ENCODE data around the gene DUSP6.

DUSP6 gene

DNA sequence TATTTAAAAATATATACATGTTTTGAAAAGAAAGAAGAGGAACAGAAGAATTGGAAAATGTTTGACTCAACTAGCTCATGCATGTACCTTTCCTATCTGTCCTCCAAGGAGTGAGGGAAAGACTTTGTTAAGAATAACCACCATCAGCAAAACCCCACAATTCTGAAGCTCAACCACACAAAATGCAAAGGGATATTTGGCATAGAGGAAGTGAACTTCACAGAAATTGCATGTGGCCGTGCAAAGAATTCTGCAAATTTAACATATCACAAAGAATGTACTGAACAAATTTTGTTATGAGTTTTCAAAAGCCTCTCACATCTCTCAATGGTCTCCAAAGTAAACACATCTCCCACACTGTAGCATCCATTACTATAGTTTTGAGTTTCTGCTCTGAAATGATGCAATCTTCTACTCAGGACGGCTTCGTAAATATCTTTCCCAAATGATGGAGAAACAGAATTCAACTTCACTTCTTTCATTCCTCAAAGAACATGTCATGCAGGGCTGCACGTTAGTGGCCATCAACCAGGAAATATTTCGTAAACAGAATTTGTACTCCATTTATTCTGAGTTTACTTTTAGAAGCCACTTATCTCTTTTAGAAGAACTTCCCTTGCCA, 17.6 kb downstream of the DUSP6 start:
- no peak overlapping the region for H3K4me3 ChIP-seq (ENCODE audit: low read depth, low read length)

DNA sequence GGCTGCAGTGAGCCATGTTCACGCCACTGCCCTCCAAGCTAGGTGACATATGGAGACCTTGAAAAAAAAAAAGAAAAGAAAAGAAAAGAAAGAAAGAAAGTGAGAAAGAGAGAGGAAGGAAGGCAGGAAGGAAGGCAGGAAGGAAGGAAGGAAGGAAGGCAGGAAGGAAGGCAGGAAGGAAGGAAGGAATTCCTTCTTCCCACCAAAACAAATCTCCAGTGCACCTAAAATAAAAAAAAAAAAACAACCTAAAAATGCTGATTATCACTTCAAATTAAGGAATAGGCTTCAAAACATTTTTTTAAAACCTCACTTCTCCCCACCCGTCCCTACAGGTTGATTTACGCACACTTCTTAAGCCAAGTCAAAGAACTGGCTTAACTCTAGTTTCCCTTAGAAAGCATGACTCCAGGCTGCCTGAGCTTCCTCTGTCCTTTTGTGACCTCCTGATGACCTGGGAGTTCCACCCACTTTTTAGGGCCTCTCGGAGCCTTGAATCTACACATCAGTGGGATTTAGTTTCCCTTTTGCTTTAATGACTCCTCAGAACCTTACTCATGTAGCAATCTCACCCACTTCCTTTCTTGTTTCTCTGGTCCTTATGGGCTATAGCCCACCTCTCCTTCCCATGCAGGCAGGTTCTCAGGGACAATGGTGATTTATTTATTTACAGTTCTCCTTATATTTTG, 18.6 kb downstream of the DUSP6 start:
- H3K4me3 ChIP-seq (ENCODE audit: low read depth, low read length), result no peak overlapping the region

DNA sequence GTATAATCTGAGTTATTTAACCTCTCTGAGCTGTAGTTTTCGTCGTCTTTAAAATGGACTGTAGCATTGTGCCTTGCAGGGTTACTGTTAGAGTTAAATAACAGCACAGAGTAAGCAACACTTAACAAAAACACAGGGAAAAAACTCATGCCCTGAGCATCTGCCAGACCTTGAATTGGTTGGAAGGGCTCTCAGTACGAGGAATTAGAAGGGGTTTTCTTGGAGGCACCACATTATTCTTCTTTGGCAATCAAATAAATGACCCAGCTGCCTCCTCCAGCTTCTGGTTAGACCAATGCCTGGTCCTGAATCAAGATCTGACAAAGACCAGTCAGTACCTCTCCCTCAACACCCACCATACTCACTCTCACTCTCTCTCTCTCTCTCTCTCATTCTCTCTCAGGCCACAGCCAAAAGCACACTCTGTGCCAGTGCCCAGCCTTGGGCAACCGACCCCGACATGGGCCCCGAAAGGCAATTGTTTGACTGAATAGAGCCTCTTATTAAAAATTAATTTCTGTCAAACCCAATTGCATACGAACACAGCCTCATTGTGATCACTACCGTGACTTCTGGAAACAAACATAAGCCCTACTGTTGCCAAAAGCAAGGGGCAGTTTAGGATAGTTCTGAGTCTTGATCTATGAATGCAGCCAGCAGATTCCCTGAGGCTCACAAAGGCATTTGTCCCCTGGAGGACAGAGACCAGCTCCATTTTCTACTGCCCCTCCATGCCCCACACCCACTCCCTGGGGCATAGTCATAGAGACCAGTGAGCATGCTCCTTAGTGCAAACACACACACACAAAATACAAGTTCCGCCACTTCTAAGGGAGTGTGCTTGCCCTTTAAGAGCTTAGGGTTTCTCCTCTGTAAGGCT, 23.9 kb downstream of the DUSP6 start:
- H3K4me3 ChIP-seq (ENCODE audit: low read depth, low read length), result no peak overlapping the region

DNA sequence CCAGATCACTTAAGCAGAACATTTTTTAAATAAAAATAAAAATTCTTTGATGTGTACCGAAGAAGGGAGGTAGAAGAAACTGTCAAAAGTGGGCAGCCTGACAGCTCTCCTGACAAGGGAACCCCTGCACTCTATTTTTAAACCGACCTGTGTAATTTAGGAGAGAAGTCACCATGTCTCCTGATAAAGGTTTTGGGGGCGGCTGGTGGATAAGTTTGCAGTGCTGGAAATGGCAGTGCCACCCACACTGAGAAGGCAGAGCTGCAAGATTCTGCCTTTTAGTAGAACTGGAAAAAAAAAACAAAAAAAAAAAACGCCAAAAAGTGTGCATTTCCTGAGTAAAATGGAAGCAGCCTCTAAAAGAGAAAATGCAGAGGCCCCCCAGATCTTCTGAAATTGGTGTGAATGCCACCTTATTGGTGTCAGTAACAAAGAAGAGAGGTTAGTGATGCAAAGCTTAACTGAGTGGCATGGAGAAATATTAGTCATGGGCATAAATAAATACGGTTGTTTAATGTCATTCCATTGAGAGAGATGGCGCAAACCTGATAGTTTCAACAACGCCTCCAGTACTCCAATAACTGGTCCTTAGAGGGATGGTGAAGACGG, 24.7 kb downstream of the DUSP6 start:
- H3K4me3 ChIP-seq (ENCODE audit: low read depth, low read length), result no peak overlapping the region

DNA sequence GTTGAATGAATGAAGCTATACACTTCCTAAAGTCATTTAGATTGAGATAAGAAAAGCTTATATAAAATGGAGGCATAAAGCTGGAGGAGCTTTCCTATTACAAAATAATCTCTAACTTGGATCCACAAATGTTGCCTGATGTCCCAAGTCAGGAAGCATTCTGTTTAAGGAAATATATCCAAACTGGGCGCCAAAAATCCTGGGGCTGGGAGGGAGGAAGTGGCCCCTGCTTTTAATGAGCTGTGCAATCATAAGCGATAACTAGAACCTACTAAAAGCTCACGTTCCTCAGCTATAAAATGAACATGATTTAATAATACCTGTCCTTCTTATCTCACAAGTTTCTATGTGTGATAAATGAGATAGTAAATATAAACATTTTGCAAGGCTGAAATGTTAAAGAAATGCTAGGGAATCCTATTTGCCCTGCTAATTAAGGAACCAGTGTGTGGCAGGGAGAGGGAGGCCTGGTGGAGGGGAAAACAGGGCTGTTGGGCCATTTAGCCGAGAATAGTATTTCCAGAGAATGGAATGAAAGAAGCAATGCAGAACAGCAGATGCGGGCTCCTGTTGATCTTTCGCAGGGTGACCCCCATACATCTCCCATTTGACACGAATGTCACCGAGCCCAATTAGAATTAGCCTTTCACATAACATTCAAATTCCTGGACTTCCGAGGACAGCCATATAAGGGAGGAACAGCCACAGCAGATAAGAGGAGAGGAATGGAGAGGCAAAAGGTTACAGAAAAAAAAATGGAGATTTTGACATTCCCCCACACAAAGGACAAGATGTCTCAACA, 25.9 kb downstream of the DUSP6 start:
- H3K4me3 ChIP-seq (ENCODE audit: low read depth, low read length), result no peak overlapping the region

DNA sequence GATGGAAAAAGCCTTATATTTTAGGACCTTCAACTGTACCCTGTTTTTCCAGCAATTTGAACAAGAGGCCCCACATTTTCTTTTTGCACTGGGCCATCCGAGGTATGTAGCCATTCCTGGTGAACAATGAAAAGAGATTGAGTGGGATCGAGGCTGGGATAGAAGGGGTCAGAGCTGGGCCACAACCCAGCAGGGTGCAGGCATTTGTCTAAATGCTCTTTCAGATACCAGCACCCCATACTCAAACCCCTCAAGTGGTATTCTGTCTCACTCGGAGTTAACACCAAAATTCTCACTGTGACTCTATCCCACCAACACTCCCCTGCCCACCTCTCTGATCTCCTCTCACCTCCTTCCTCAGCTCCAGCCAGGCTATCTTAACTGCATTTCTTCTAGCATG, 26.8 kb downstream of the DUSP6 start:
- no peak overlapping the region for H3K4me3 ChIP-seq (ENCODE audit: low read depth, low read length)

DNA sequence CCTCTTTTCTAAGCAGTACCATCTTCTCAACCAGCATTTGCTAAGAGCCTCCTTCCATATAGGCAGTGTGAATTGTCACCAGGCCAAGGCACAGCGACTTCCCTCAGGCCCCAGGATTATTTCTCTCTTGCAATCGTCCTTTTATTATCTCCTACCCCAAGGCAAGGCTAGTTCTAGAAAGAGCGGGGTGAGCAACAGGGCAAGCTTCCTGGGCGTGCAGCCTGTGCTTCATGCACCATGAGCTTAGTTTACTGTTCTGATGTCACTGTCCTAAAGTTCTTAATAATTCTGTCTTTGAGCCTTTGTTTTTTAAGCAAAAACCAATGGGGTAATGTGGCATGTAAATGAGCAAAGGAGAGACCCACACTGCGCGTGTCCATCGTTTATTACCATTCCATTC, 27.9 kb downstream of the DUSP6 start:
- H3K4me3 ChIP-seq (ENCODE audit: low read depth, low read length), result no peak overlapping the region

DNA sequence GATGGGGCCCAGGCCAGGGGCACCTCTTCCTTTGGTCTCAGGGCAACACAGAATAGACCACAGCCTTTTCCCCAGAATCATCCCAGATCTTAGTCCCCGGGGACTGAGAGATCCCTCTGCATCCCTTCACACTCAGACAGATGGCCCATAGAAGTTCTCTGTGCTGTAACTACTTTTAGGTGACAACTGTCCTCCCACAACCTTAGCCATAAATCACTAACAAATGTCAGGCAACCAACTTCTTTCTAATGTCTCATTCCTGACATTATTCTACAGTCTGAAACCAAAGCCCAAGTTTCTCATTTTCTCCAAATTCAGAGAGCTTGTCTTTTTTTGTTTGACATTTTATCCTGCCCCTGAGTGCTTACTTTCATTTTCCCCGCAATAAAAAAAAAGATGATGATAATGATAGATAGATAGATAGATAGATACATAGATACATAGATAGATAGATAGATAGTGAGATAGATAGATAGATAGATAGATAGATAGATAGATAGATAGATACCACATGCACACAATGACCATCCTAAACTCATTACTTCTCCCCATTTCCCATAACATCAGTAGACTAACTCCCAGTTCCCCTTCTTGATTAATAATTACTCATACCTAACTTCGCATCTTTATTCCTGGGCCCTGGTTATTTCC, 28.6 kb downstream of the DUSP6 start:
- H3K4me3 ChIP-seq (ENCODE audit: low read depth, low read length), result no peak overlapping the region

DNA sequence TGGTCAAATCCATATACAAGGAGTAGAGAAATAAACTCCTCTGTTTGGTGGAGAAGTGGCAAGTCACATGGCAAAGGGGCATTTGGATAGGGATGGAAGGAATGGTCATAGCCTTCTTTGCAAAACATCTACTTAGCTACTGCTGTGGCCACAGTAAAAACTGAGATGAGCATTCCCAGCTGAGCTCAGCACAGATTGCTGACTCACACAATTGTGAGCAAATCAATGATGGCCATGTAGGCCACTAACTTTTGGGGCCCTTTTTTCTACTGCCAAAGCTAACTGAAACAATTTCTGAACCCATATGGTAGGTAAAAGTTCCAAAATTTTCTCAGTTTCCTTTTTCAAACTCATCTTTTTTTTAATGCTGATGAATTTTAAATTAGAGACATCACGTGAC, 31.6 kb downstream of the DUSP6 start:
- no peak overlapping the region for H3K4me3 ChIP-seq (ENCODE audit: low read depth, low read length)

DNA sequence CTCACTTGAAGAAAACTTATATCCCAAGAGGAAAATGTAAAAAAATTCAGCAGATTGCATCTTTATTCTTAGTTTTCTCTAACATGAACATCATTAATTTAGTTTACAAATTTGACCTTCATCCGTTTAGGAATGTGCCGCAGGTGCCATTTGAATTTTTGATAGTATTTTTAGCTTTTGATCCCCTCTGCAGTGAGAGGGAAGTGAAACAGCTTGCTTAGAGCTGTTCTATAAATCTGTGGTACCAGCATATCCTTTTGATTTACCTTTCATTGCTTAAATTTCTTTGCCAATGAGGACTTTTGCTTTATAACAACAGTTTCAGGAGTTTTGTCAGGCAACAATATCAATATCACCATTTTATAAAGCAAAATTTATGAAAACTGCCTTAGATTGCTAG, 32.7 kb downstream of the DUSP6 start:
- no peak overlapping the region for H3K4me3 ChIP-seq (ENCODE audit: low read depth, low read length)

DNA sequence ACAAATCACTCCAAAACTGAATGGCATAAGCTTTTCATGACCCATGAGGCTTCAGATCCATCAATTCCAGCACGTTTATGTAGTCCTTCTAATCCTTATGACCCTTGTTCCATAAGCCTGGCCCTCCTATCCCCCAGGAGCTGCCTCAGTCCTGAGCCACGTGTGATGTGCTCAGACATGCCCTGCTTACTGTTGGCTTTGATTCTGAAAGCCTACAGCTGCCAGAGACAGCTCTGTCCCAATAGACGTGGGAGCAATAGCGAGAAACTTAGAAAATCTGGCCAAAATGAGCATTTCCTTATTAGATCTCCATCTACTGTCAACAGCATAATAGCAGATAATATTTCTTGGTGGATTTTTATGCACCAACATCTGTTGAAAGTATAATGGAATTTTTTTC, 33.2 kb downstream of the DUSP6 start:
- H3K4me3 ChIP-seq (ENCODE audit: low read depth, low read length), result no peak overlapping the region

DNA sequence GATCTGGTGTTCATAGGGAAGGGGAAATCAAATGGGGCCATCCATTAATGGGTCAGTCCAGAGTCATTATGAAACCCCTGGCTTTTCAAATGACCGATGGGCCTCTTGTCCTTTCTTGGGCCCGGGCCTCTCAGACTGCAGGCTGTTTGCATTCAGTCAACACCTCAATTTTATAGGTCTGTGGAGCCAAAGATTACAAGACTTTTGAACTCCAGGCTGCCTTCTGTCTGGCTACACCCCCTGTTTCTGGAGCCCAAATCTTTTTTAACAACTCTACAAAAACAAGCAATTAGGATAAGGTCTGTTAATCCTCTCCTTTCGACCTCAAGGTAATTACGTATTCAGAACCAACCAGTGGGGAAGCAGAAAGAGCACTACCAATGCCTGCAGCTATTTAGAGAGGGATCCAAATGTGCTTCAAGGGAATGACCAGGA, 35.6 kb downstream of the DUSP6 start:
- no peak overlapping the region for H3K4me3 ChIP-seq (ENCODE audit: low read depth, low read length)

DNA sequence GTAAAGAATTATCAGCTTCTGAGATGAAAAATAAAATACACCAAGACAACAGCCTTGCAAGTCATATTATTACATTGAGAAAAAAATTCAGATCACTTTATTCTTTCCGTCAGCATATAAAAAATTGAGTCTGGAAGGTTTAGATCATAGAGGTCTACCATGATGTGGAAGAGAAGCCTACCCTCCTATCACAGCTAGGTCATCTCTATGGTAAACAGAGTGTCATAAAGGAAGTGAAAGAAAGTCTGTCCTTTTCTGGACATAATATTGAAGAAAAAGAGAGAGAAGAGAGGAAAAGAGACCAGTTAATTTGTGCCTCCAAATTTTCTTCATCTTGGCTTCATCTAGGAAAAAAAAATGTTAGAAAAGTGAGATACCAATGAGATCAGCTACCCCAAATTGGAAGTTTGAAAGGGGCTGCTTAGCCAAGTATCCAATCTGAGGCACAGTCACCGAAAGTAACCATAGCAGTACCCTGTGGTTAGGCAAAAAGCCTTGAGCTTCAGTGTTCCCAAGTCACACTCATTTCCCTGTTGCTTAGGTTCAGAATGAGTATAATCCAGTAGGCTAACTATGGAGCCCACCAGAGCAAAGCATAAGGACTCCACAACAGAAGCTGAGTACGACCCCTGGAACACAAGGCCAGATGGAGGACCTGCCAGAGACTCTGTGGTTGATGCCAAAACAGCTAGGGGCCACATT, 38.1 kb downstream of the DUSP6 start:
- no peak overlapping the region for H3K4me3 ChIP-seq (ENCODE audit: low read depth, low read length)

DNA sequence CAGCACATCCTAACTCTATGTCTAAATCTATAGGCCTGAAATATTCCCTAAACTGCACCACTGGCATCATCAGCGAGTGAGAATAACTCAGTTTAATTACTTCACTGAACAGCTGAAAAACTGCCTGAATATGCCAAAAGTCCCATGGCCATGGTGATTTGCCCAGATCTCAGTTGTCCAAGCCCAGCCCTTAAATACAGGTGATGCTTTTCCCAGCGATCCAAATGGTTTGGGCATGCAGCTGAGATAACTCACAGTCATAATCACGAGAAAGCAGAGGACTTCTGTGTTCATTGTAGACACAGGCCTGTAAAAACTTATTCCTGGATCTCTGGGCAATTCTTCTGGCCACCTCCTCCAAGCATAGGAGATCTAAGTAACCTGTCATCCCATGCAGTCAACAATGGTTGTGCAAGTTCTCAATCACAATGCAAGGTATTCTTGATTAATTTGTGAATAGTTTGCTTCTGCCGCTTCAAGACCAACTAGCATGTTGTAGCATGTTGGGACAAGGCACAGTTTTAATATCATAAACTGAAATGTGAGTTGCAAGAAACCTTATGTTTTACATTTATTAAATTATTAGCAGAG, 40.5 kb downstream of the DUSP6 start:
- no peak overlapping the region for H3K4me3 ChIP-seq (ENCODE audit: low read depth, low read length)

DNA sequence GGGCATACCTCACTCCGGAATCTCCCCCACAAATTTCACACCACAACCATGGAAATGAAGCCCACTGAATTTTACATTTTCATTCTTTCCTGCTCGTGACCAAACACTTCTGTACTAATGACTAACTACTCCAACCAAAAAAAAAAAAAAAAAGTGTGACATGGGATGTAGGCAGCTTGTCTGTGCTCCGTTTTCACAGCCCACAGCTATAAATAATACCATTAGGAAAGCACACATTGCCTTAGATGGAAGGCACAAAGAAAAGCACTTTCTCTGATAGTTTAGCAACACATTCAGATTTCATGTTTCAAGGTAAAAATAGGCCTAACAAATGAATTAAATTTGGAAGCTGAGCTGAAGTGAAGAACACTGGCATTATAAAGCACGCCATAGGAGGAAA, 42.5 kb downstream of the DUSP6 start:
- no peak overlapping the region for H3K4me3 ChIP-seq (ENCODE audit: low read depth, low read length)

DNA sequence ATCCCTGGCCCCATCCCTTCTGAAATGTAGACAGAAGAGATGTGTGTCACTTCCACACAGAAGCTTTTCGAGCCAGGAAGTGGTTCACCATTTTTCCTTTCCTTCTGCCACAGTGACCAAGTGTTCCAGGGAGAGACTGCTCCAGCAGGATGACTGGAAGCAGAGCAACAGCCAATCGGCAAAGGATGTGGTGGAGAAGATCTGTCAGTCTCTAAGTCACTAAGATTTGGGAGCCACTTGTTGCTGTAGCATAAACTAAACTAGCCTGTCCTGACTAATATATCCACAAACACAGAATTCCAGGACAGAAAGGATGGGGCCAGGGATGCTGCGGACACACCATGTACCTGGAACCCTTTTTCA, 42.9 kb downstream of the DUSP6 start:
- H3K4me3 ChIP-seq (ENCODE audit: low read depth, low read length), result no peak overlapping the region

DNA sequence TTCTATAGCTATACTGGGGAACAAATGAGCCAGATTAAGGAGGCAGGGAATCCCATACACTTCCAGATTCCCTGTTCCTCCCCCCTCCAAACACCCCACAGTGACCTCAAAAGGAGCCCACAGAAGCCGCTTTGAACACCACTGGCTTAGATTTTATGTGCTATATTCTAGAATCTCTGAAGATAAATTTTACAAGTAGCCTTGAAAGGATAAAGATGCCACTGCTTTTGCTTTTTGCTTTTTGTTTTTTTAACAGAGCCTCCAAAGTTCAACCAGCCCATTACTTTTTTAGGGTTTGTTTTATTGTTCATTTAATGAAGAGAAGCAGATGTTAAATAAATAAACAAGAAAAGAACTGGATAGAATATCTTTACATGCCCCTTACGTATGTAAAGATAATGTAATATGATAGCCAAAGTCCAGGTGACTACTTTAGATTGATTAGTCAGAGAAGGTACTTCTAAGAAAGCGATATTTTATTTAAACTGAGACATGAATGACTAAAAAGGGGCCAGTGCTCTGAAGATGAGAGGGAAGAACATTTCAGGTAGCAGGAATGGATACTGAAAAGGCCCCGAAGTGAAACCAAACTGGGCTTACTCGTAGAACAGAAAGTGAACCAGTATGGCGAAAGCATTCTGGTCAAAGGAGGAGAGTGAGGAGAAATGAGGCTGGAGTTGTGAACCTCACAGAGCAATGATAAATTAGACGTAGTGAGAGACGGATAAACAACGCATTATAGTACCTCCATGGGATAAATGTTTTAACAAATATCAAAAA, 44.6 kb downstream of the DUSP6 start:
- H3K4me3 ChIP-seq (ENCODE audit: low read depth, low read length), result no peak overlapping the region

DNA sequence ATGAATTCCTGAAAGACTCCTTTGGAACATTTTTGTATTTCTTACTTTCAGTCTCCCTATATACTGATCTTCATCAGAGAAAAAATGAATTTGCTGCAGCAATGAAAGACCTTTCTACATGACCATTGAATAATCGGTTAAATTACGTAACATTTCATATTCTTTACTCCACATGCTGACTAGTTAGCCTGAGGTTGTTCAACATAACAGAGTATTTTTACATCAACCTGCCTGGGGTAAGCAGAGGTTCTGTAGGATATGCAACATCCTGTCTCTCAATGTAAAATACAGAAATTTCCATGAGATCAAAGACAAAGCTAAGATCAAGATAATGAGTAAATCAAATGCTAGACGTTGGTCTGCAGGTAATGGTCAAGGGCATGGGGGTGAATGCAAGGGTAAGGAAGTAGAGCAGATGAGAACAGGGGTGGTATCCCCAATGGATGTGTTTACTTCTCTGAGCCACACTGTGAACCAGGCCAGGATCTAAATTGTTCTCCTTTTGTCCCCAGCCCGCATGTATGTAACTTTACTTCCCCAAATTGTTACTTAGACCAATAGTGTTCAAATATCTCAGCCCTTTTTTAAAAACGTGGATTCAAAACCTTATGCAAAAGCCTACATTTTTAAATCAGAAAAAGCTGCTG, 45.4 kb downstream of the DUSP6 start:
- H3K4me3 ChIP-seq (ENCODE audit: low read depth, low read length), result no peak overlapping the region
